HepG2 (cell line): ENCODE results near the gene CARTPT. TPM values are rescaled to one million over a fixed set of nuclear protein-coding genes. Genes with fewer than 3 reads are reported as not detected.

Source experiments
- ATAC-seq: fragments of 200-7000 bp; cut with Tn5 transposase; 3 replicates; pipeline ENCODE4 v1.9.1; 2020; ENCODE audit warnings: mild to moderate bottlenecking, moderate library complexity
- BruUV-seq: library from RNA; stranded (reverse); fragments of 400-500 nt; replicated peaks from 2 replicates; lab custom pipeline; 2021; lab: Mats Ljungman, UMichigan
- CTCF ChIA-PET: fragments of 300-600 bp; formaldehyde crosslinking; extraction: SDS; loops from one replicate; lab custom pipeline; 2021; ENCODE audit warnings: low total read pairs, inconsistent platforms, low intra/inter-chr PET ratio; lab: Yijun Ruan, JAX
- POLR2A ChIA-PET: fragments of 350-600 bp; sonication (Branson Sonifier 250); formaldehyde crosslinking; loops from one replicate; lab custom pipeline; 2020; ENCODE audit warnings: antibody characterized with exemption, inconsistent platforms; lab: Yijun Ruan, JAX
- DNase-seq: peaks from one replicate; pipeline ENCODE4 v3.0.0-alpha.2; 2015; ENCODE audit warnings: low spot score
- FAIRE-seq: peaks from 3 replicates; lab custom pipeline; 2011; peaks lifted over from hg19 to GRCh38; lab: Jason Lieb, UNC
- H2AFZ ChIP-seq: one replicate; pipeline ENCODE4 v1.6.1; 2011; ENCODE audit warnings: low read length, inconsistent platforms
- H3K27ac ChIP-seq: fragments of 300-600 bp; 3 replicates; pipeline ENCODE4 v1.8.0; 2011; ENCODE audit warnings: mixed run types, mild to moderate bottlenecking, mixed read lengths, low read length, inconsistent platforms; ENCODE audit not compliant: insufficient read depth; ENCODE audit errors: extremely low read length
- H3K27me3 ChIP-seq, 2 experiments: fragments of 200-600 bp in 1 of 2; 2 replicates in 1 of 2; 3 replicates in 1 of 2; pipeline versions ENCODE4 v1.6.0 to v1.8.0; 2011; ENCODE audit warnings: low read length in 2 of 2, mild to moderate bottlenecking in 2 of 2, moderate library complexity in 2 of 2, inconsistent platforms in 1 of 2; ENCODE audit not compliant: insufficient read depth in 2 of 2, control insufficient read depth in 1 of 2
- H3K36me3 ChIP-seq, 2 experiments: fragments of 200-600 bp in 1 of 2; replicated peaks in 1 of 2; 2 replicates in 1 of 2; 3 replicates in 1 of 2; pipeline versions ENCODE4 v1.5.1 to v1.8.0; 2011; ENCODE audit warnings: low read length in 2 of 2, inconsistent platforms in 1 of 2; ENCODE audit not compliant: insufficient read depth in 2 of 2, control insufficient read depth in 1 of 2
- H3K4me1 ChIP-seq: 2 replicates; pipeline ENCODE4 v1.5.1; 2012; ENCODE audit warnings: low read length, inconsistent platforms; ENCODE audit not compliant: insufficient read depth
- H3K4me2 ChIP-seq: 2 replicates; pipeline ENCODE4 v1.6.0; 2011; ENCODE audit warnings: low read depth, low read length, inconsistent platforms
- H3K4me3 ChIP-seq, 3 experiments: fragments of 200-600 bp in 1 of 3; sonication (generic), shearing (Covaris generic) in 1 of 3; replicated peaks in 1 of 3; 2 replicates each; pipeline ENCODE4 v1.5.1; 2011 to 2016; ENCODE audit warnings: low read length in 3 of 3, inconsistent platforms in 2 of 3, low read depth in 2 of 3, mild to moderate bottlenecking in 2 of 3, control low read depth in 1 of 3, mixed read lengths in 1 of 3; ENCODE audit not compliant: insufficient read depth in 1 of 3
- H3K79me2 ChIP-seq: one replicate; pipeline ENCODE4 v1.6.1; 2011; ENCODE audit warnings: low read length, inconsistent platforms; ENCODE audit not compliant: insufficient read depth
- H3K9ac ChIP-seq: 2 replicates; pipeline ENCODE4 v1.6.0; 2011; ENCODE audit warnings: mild to moderate bottlenecking, low read depth, low read length, inconsistent platforms; ENCODE audit not compliant: insufficient read depth
- H3K9me3 ChIP-seq: 2 replicates; pipeline ENCODE4 v1.5.1; 2012; ENCODE audit warnings: mild to moderate bottlenecking, low read length
- H4K20me1 ChIP-seq: 2 replicates; pipeline ENCODE4 v1.6.0; 2011; ENCODE audit warnings: inconsistent platforms, mild to moderate bottlenecking, low read length, moderate library complexity; ENCODE audit not compliant: insufficient read depth
- ATF7 ChIP-seq, 2 experiments: fragments of 450-650 bp in 1 of 2; sonication (generic) in 1 of 2; formaldehyde crosslinking in 1 of 2; IDR thresholded peaks; 2 replicates each; pipeline versions ENCODE4 v1.4.0 to v1.6.1; 2016 to 2020; ENCODE audit warnings: antibody characterized with exemption in 1 of 2, mild to moderate bottlenecking in 1 of 2, missing genetic modification reagents in 1 of 2
- DNMT1 ChIP-seq: sonication (generic); formaldehyde crosslinking; IDR thresholded peaks from 2 replicates; pipeline ENCODE4 v1.5.1; 2020; ENCODE audit warnings: mild to moderate bottlenecking, missing genetic modification reagents
- KAT7 ChIP-seq: IDR thresholded peaks from 2 replicates; pipeline ENCODE4 v1.6.1; 2018; ENCODE audit warnings: borderline replicate concordance, missing compliant biosample characterization
- LRRFIP1 ChIP-seq: sonication (generic); formaldehyde crosslinking; conservative IDR thresholded peaks from 2 replicates; pipeline ENCODE4 v1.4.0; 2020; ENCODE audit warnings: missing genetic modification reagents
- MED1 ChIP-seq: sonication (generic); formaldehyde crosslinking; IDR thresholded peaks from 2 replicates; pipeline ENCODE4 v1.4.0; 2020; ENCODE audit warnings: missing genetic modification reagents
- PITX1 ChIP-seq: sonication (generic); formaldehyde crosslinking; IDR thresholded peaks from 2 replicates; pipeline ENCODE4 v1.5.1; 2020; ENCODE audit warnings: mild to moderate bottlenecking, missing genetic modification reagents
- PPARG ChIP-seq: conservative IDR thresholded peaks from 2 replicates; pipeline ENCODE4 v1.6.1; 2016; ENCODE audit warnings: missing biosample characterization, missing genetic modification reagents
- RAD51 ChIP-seq: fragments of 450-650 bp; IDR thresholded peaks from 2 replicates; pipeline ENCODE4 v1.6.1; 2016; ENCODE audit warnings: borderline replicate concordance
- RXRB ChIP-seq: IDR thresholded peaks from 2 replicates; pipeline ENCODE4 v1.6.1; 2016; ENCODE audit warnings: borderline replicate concordance, missing genetic modification reagents, missing compliant biosample characterization
- ZBTB46 ChIP-seq: sonication (generic); formaldehyde crosslinking; IDR thresholded peaks from 2 replicates; pipeline ENCODE4 v1.4.0; 2020; ENCODE audit warnings: mild to moderate bottlenecking, missing genetic modification reagents, borderline replicate concordance
- ZFYVE20 ChIP-seq: sonication (generic); formaldehyde crosslinking; IDR thresholded peaks from 2 replicates; pipeline ENCODE4 v1.8.0; 2023; ENCODE audit warnings: low read depth, mild to moderate bottlenecking, moderate library complexity, missing genetic modification reagents, borderline replicate concordance
- ZMYM4 ChIP-seq: sonication (generic); formaldehyde crosslinking; IDR thresholded peaks from 2 replicates; pipeline ENCODE4 v1.8.1; 2023; ENCODE audit warnings: mild to moderate bottlenecking, missing genetic modification reagents
- ZNF224 ChIP-seq: sonication (generic); formaldehyde crosslinking; IDR thresholded peaks from 2 replicates; pipeline ENCODE4 v1.5.0; 2020; ENCODE audit warnings: mild to moderate bottlenecking, missing genetic modification reagents
- ZNF24 ChIP-seq: fragments of 450-650 bp; IDR thresholded peaks from 2 replicates; pipeline ENCODE4 v1.6.1; 2017; ENCODE audit warnings: antibody characterized with exemption, mild to moderate bottlenecking
- ZNF296 ChIP-seq: sonication (generic); formaldehyde crosslinking; conservative IDR thresholded peaks from 2 replicates; pipeline ENCODE4 v1.5.0; 2020; ENCODE audit warnings: mild to moderate bottlenecking, missing genetic modification reagents
- WGBS: methylation state at CpG from one replicate; pipeline ENCODE4 v1.1.6; 2017; ENCODE audit warnings: low lambda C conversion rate; 5-methylcytosine and 5-hydroxymethylcytosine counted together
- in situ Hi-C: cut with HindIII; loops from 2 replicates; pipeline ENCODE4 v1.10.0; 2017; ENCODE audit warnings: low pct_unique_long_range_greater_than_20kb; ENCODE audit not compliant: extremely low pct_ligation_motif_present
- intact Hi-C: fragments of 100-400 bp; cut with micrococcal nuclease; formaldehyde crosslinking; loops from one replicate; pipeline ENCODE4 v1.10.0; 2022; ENCODE audit not compliant: unreplicated experiment
- polyA plus RNA-seq, 8 experiments: library from polyadenylated mRNA; depleted of rRNA in 3 of 8; stranded (reverse) in 7 of 8; unstranded in 1 of 8; fragments of >200 nt; fragmentation: Illumina TruSeq in 4 of 8; extraction: Trizol in 4 of 8; gene quantifications; 2 replicates each; pipeline versions ENCODE4 v1.2.1 to v1.2.3, GENCODE V29; 2011 to 2016; ENCODE audit warnings: low read depth in 4 of 8, missing spikeins in 1 of 8, mixed read lengths in 1 of 8; ENCODE audit not compliant: insufficient read depth in 1 of 8
- total RNA-seq, 5 experiments: library from RNA; depleted of rRNA; stranded (reverse); fragments of >200 nt; fragmentation: Illumina TruSeq; extraction: Trizol; gene quantifications; 2 replicates each; pipeline ENCODE4 v1.2.3, GENCODE V29; 2016; ENCODE audit warnings: low read depth in 1 of 5
- TF ChIP-seq, protein P1 (sequence below): sonication (generic); formaldehyde crosslinking; IDR thresholded peaks from 2 replicates; pipeline ENCODE4 v1.8.0; 2022; ENCODE audit warnings: mild to moderate bottlenecking, missing genetic modification reagents, moderate library complexity
- TF ChIP-seq, protein P2 (sequence below): sonication (generic); formaldehyde crosslinking; IDR thresholded peaks from 2 replicates; pipeline ENCODE4 v1.4.0; 2020; ENCODE audit warnings: missing genetic modification reagents, mild to moderate bottlenecking, borderline replicate concordance
- TF ChIP-seq, protein P3 (sequence below): IDR thresholded peaks from 2 replicates; pipeline ENCODE4 v1.6.1; 2016; ENCODE audit warnings: missing biosample characterization, missing genetic modification reagents, low read depth

CARTPT gene
- total and polyA plus RNA-seq, 2 of the 13 experiments (the other 11 are each of a cell fraction or from before 2014, with no cell fraction given) = not detected

- H3K27me3 ChIP-seq = peaks cover 0 to 4% of the 10 kb centered on the region in 2 experiments; a peak in 2 of 5 replicates
- no peaks in the 10 kb centered on the region for H3K4me1 ChIP-seq
- FAIRE-seq (no peak), DNase-seq (no peak), ATAC-seq (no peak)
- no peak overlapping the region for H3K27ac ChIP-seq
- no peaks in the 10 kb centered on the region for H3K36me3 ChIP-seq
- H3K4me3 ChIP-seq = no peak overlapping the region
- CTCF ChIA-PET = no interaction called here
- H3K9me3 ChIP-seq = no peaks in the 10 kb centered on the region
- no peaks in the 10 kb centered on the region for H3K79me2 ChIP-seq
- no peak overlapping the region for H3K9ac ChIP-seq
- H4K20me1 ChIP-seq = no peaks in the 10 kb centered on the region
- in situ Hi-C loops = no loop called here
- TF ChIP-seq ZBTB46 (CRISPR knock-in tag) (no peak), KAT7 (CRISPR knock-in tag) (no peak), DNMT1 (CRISPR knock-in tag) (no peak), ZMYM4 (CRISPR knock-in tag) (no peak), PITX1 (no peak), MED1 (CRISPR knock-in tag) (no peak), PPARG (CRISPR knock-in tag) (no peak), ATF7 (IDR thresholded peaks at IDR 0.05) (no peak), ATF7 (CRISPR knock-in tag; IDR thresholded peaks at IDR 0.05) (no peak), ZNF296 (CRISPR knock-in tag) (no peak), RAD51 (no peak), ZNF24 (no peak), RXRB (CRISPR knock-in tag) (no peak), ZNF224 (no peak), LRRFIP1 (CRISPR knock-in tag) (no peak), ZFYVE20 (no peak)
- TF ChIP-seq, protein P1, sequence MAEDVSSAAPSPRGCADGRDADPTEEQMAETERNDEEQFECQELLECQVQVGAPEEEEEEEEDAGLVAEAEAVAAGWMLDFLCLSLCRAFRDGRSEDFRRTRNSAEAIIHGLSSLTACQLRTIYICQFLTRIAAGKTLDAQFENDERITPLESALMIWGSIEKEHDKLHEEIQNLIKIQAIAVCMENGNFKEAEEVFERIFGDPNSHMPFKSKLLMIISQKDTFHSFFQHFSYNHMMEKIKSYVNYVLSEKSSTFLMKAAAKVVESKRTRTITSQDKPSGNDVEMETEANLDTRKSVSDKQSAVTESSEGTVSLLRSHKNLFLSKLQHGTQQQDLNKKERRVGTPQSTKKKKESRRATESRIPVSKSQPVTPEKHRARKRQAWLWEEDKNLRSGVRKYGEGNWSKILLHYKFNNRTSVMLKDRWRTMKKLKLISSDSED (CRISPR knock-in tag) = no peak
- TF ChIP-seq, protein P2, sequence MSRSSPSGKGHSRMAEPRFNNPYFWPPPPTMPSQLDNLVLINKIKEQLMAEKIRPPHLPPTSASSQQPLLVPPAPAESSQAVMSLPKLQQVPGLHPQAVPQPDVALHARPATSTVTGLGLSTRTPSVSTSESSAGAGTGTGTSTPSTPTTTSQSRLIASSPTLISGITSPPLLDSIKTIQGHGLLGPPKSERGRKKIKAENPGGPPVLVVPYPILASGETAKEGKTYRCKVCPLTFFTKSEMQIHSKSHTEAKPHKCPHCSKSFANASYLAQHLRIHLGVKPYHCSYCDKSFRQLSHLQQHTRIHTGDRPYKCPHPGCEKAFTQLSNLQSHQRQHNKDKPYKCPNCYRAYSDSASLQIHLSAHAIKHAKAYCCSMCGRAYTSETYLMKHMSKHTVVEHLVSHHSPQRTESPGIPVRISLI (CRISPR knock-in tag) = no peak
- TF ChIP-seq, protein P3, sequence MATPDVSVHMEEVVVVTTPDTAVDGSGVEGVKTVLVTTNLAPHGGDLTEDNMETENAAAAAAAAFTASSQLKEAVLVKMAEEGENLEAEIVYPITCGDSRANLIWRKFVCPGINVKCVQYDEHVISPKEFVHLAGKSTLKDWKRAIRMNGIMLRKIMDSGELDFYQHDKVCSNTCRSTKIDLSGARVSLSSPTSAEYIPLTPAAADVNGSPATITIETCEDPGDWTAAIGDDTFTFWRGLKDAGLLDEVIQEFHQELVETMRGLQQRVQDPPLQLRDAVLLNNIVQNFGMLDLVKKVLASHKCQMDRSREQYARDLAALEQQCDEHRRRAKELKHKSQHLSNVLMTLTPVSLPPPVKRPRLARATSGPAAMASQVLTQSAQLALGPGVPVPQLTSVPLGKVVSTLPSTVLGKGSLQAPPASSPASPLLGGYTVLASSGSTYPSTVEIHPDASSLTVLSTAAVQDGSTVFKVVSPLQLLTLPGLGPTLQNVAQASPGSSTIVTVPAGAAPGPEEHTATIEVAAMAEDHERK = no peak
- POLR2A ChIA-PET = no interaction called here
- 8% methylated on average over 2 of the region's 2 CpGs for WGBS
- H2AFZ ChIP-seq = no peak overlapping the region
- no TSS peak for BruUV-seq
- intact Hi-C loops = no loop called here
- H3K4me2 ChIP-seq = no peak overlapping the region
Observed at GRCh38 chr5:71727978-71728377, 8.9 kb downstream of the CARTPT start.
